Stimulated activated naive B cell treated with anti-CD40 and anti-IgM and Interleukin-4, amounts not matched to agents 10 μg/mL and 1 μg/mL and 100 μg/mL, for 72 hours (primary cell): ENCODE measurements around the gene FAM107B.

Experiments used
- ATAC-seq, 2 donors: fragments of 150-1000 bp; cut with Tn5 transposase; replicated peaks; 2 replicates each; pipeline ENCODE4 v1.10.0; 2021; ENCODE audit warnings: moderate library complexity in 1 of 2
- DNase-seq: peaks from one replicate; pipeline ENCODE4 v3.0.0; 2021
- H3K27ac Mint-ChIP-seq: one replicate; pipeline ENCODE4 v1.8.0; 2022; ENCODE audit warnings: mild to moderate bottlenecking, mixed read lengths
- H3K27me3 Mint-ChIP-seq, 2 donors: one replicate each; pipeline ENCODE4 v1.8.0; 2022; ENCODE audit warnings: mixed read lengths in 2 of 2
- H3K36me3 Mint-ChIP-seq, 2 donors: one replicate each; pipeline ENCODE4 v1.8.0; 2022; ENCODE audit warnings: mixed read lengths in 2 of 2, mild to moderate bottlenecking in 1 of 2
- H3K4me1 Mint-ChIP-seq, 2 donors: one replicate each; pipeline ENCODE4 v1.8.0; 2022; ENCODE audit warnings: mixed read lengths in 2 of 2, mild to moderate bottlenecking in 1 of 2
- H3K4me3 Mint-ChIP-seq, 2 donors: one replicate each; pipeline ENCODE4 v1.8.0; 2022; ENCODE audit warnings: mild to moderate bottlenecking in 2 of 2, mixed read lengths in 2 of 2, moderate library complexity in 1 of 2
- H3K9me3 Mint-ChIP-seq, 2 donors: one replicate each; pipeline ENCODE4 v1.8.0; 2022; ENCODE audit warnings: mixed read lengths in 2 of 2, mild to moderate bottlenecking in 1 of 2

Gene FAM107B

DNA sequence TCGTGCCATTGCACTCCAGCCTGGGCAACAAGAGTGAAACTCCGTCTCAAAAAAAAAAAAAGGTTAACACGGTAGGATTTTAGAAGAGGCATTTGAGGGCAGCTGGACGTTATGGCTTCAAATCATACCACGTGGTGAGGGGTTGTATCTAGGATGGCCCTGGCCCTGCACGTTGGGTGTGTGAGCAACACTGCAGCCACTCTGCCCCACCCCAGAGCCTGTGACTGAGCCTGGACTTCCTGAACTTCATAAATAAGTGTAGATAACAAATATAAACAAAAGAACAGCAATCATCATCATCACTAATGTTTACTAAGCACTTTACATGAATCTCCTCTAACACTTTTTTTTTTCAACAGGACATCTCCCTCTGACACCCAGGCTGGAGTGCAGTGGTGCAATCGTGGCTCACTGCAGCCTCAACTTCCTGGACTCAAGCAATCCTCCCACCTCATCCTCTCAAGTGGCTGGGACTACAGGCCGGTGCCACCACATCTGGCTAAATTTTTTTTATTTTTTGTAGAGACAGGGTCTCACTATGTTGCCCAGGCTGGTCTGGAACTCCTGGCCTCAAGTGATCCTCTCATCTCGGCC lies 274.4 kb downstream of the FAM107B start:
- peaks cover 4 to 17% of the 10 kb centered on the region in 2 donors for H3K4me1 Mint-ChIP-seq
- H3K36me3 Mint-ChIP-seq: no peaks in the 10 kb centered on the region
- peaks cover 0 to 11% of the 10 kb centered on the region in 2 donors for H3K27me3 Mint-ChIP-seq
- no peaks in the 10 kb centered on the region for H3K9me3 Mint-ChIP-seq
- H3K4me3 Mint-ChIP-seq: no peak overlapping the region
- ATAC-seq (no peak), DNase-seq (no peak)
- H3K27ac Mint-ChIP-seq: no peak overlapping the region

DNA sequence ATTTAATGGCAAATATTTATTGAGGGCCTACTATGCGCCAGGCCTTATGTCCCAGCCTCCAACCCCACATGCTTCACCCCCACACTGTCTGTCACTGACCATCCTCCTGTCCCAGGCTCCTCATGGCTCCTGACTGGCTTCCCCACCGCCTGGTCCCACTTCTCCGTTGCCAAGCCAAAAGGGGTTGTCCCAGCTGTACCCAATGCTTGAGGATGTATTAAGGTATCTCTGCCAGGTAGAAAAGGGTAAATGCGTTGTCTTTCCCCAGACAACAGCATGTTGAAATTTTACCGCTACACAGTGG lies 275.1 kb downstream of the FAM107B start:
- Mint-ChIP-seq H3K9me3 (no peaks in the 10 kb centered on the region), H3K27ac (no peak overlapping the region), H3K27me3 (peaks cover 0 to 11% of the 10 kb centered on the region in 2 donors), H3K36me3 (no peaks in the 10 kb centered on the region), H3K4me1 (peaks cover 4 to 17% of the 10 kb centered on the region in 2 donors), H3K4me3 (no peak overlapping the region)
- no peak for DNase-seq
- no peak for ATAC-seq

DNA sequence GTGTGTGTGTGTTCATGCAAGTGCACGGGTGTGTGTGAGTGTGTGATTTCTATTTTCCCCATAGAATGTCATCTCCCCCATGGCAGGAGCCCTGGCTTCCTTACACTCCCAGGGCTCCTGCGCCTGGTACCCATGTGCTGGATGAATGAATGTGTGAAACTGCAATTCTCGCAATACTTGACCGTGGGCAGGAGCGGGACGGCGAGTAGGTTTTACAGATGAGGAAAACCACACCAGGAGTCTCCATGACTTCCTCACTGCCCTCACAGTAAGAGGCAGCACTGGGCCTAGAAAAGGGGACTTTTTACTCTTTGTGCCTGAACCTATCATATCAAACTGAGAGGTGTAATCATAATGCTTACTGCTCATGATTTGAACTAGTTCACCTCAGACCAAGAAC lies 276.4 kb downstream of the FAM107B start:
- ATAC-seq (no peak), DNase-seq (no peak)
- Mint-ChIP-seq H3K36me3 (no peaks in the 10 kb centered on the region), H3K27ac (no peak overlapping the region), H3K4me1 (peaks cover 4 to 17% of the 10 kb centered on the region in 2 donors), H3K9me3 (no peaks in the 10 kb centered on the region), H3K27me3 (peaks cover 0 to 11% of the 10 kb centered on the region in 2 donors), H3K4me3 (no peak overlapping the region)

DNA sequence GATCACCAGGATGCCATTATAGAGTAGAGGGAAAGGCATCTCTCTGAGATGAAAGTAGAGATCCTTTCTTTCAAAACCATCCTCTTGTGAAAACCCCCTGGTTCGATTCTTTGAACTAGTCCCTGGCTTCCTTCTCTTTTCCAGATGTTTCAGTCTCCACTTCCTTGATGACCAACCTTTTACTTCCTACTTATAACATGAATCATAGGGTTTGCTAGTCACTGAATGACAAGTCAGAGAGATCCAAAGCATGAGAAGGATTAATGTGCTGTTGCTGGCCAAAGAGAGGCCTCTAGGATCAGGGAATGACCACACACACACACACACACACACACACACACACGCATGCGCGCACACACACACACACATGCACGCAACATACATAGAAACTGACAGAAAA lies 282.9 kb downstream of the FAM107B start:
- DNase-seq: no peak

DNA sequence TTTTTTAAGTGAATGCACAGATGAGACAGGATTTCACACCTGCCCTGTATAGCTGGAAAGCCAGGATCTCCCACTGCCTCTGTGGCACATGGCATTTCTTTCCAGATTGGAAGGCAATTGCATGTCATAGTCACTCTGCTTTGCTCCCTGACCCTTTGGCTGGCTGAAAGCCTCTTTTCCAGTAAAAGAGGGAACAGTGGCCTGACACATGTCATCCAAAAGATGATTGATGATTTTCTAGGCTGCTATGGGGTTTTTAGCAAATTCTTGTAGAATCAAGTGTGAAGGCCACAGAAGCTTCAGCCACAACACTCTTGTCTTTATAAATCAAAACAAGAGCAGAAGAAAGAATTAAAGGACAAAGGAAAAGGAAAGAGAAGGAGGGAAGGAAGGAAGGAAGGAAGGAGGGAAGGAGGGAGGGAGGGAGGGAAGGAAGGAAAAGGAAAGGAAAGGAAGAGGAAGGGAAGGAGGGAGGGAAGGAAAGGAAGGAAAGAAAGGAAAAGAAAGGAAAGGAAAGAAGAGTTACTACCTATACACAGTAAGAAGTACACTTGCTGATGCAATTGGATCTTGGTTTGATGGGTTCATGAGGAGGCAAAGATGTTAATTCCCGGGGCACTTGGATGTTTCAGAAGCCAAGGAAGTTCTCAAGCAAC lies 285.0 kb downstream of the FAM107B start:
- no peak overlapping the region for H3K27ac Mint-ChIP-seq
- DNase-seq (no peak), ATAC-seq (no peak)
- peaks cover 15 to 19% of the 10 kb centered on the region in 2 donors for H3K27me3 Mint-ChIP-seq
- no peak overlapping the region for H3K4me3 Mint-ChIP-seq
- no peaks in the 10 kb centered on the region for H3K9me3 Mint-ChIP-seq
- H3K4me1 Mint-ChIP-seq: peaks cover 0 to 2% of the 10 kb centered on the region in 2 donors
- no peaks in the 10 kb centered on the region for H3K36me3 Mint-ChIP-seq

More for the DNA sequence above, 282.9 kb downstream of the FAM107B start:
- Mint-ChIP-seq H3K27ac (no peak overlapping the region), H3K4me1 (peaks cover 0 to 2% of the 10 kb centered on the region in 2 donors), H3K9me3 (no peaks in the 10 kb centered on the region), H3K36me3 (no peaks in the 10 kb centered on the region), H3K27me3 (peaks cover 1 to 5% of the 10 kb centered on the region in 2 donors), H3K4me3 (no peak overlapping the region)
- no peak for ATAC-seq

DNA sequence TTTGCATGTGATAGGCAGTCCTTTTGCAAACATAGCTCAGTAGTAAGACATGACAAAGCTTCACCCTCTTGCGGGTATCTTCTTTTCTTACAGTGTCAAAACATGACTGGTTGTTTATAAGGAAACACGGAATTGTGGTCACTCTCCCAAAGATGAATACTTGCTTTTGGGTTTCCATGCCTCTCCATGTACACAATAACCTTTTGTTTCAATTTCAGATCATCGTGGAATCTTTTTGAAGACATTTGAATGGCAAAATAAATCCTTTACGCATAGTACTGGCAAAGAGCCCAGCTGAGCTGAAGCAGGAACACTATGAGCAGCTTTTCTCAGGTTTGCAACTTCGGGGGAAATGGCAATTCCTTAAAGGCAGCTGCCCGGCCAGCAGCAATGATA lies 287.2 kb downstream of the FAM107B start:
- Mint-ChIP-seq H3K4me3 (no peak overlapping the region), H3K4me1 (peaks cover 0 to 2% of the 10 kb centered on the region in 2 donors), H3K36me3 (peaks cover 2 to 4% of the 10 kb centered on the region in 2 donors), H3K27me3 (peaks cover 27 to 32% of the 10 kb centered on the region in 2 donors), H3K27ac (no peak overlapping the region), H3K9me3 (peaks cover 3 to 7% of the 10 kb centered on the region in 2 donors)
- no peak for DNase-seq
- no peak for ATAC-seq

DNA sequence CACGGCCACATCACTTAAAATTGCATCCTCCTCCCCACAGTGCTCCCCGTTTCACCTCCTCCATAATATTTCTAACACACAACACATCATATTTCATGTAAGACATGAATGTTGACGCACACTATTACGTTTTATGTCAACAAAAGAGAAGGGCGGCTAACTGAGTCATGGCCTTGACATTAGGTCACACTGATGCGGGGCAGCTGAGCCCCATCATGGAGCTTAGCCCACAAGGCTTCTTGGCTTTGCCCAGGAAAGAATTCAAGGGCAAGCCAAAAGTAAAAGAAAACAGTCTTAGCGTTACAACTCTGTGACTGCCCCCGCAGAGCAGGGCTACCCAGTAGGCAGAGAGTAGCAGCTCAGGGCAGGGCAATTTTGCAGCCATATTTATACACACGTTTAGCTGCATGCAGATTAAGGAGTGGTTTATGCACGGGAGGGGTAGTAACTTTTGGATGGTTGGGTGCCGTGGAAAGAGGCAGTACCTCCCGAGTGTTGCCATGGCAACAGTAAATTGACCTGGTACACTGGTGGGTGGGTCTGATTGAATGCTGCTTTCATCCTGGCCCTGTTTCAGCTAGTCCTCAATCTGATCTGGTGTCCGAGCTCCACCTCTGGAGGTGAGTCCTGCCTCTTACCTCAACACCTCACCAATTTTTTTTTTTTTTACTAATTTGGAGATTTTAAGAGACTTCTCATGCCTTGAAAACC lies 287.8 kb downstream of the FAM107B start:
- H3K27me3 Mint-ChIP-seq: peaks cover 27 to 32% of the 10 kb centered on the region in 2 donors
- no peak for ATAC-seq

DNA sequence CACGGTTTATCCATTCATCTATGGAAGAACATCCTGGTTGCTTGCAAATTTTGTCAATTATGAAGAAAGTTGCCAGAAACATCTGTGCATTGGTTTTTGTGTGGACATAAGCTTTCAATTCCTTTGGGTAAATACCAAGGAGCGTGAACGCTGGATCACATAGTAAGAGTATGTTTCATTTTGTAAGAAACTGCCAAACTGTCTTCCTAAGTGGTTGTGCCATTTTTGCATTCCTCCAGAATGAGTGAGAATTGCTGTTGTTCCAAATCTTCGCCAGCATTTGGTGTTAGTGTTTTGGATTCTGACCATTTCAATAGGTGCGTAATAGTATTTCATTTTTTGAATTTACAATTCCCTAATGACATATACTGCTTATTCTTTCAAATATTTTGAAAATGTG lies 288.7 kb downstream of the FAM107B start:
- H3K4me3 Mint-ChIP-seq: no peak overlapping the region
- peaks cover 3 to 7% of the 10 kb centered on the region in 2 donors for H3K9me3 Mint-ChIP-seq
- DNase-seq (no peak), ATAC-seq (no peak)
- peaks cover 31 to 38% of the 10 kb centered on the region in 2 donors for H3K27me3 Mint-ChIP-seq
- H3K4me1 Mint-ChIP-seq: peaks cover 0 to under 1% of the 10 kb centered on the region in 2 donors
- H3K36me3 Mint-ChIP-seq: peaks cover 2 to 4% of the 10 kb centered on the region in 2 donors
- no peak overlapping the region for H3K27ac Mint-ChIP-seq

More for the DNA sequence above, 287.8 kb downstream of the FAM107B start:
- Mint-ChIP-seq H3K27ac (no peak overlapping the region), H3K4me3 (no peak overlapping the region), H3K36me3 (peaks cover 2 to 4% of the 10 kb centered on the region in 2 donors), H3K9me3 (peaks cover 3 to 7% of the 10 kb centered on the region in 2 donors), H3K4me1 (peaks cover 0 to 2% of the 10 kb centered on the region in 2 donors)
- no peak for DNase-seq

DNA sequence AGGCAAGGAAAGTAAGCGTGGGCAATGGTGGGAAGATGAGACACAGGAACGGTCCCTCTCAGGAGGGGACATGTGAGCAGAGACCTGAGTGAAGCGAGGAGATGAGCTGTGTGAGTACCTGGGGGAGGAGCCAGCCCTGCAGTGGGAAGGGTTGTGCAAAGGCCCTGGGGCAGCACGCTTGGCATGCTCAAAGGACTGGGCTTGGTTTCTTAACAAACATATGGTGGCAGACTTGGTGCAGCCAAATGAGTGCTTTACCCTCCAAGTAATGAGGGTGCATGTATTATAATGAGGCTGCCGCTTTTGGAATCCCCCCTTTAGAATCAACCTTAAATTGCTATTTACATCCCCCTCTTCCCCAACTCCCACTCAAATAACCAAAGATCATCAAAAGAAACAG lies 291.3 kb downstream of the FAM107B start:
- Mint-ChIP-seq H3K9me3 (peaks cover 3 to 7% of the 10 kb centered on the region in 2 donors), H3K27ac (no peak overlapping the region), H3K27me3 (peaks cover 27 to 38% of the 10 kb centered on the region in 2 donors), H3K4me1 (no peaks in the 10 kb centered on the region), H3K36me3 (peaks cover 2 to 4% of the 10 kb centered on the region in 2 donors), H3K4me3 (no peak overlapping the region)
- DNase-seq: no peak
- no peak for ATAC-seq

DNA sequence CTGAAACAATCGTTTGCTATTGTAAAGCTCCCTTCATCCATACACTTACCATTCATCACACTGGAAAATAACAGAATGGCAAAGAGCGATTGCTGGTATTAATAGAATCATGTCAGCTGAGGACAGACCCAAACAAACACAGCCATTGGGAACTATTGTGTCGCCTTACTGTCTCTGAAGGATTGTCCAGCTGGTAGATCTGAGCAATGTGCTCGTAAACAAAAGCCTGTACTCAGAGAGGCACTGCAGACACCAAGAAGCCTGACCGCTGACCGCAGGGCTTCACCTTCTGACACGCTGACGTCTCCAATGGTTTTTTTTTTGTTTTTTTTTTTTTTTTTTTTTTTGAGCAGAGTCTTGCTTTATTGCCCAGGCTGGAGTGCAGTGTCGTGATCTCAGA lies 292.9 kb downstream of the FAM107B start:
- peaks cover 25 to 41% of the 10 kb centered on the region in 2 donors for H3K27me3 Mint-ChIP-seq
- no peaks in the 10 kb centered on the region for H3K4me1 Mint-ChIP-seq
- DNase-seq: no peak
- no peak overlapping the region for H3K4me3 Mint-ChIP-seq
- peaks cover 3 to 7% of the 10 kb centered on the region in 2 donors for H3K9me3 Mint-ChIP-seq
- ATAC-seq: no peak
- no peak overlapping the region for H3K27ac Mint-ChIP-seq
- peaks cover 2 to 4% of the 10 kb centered on the region in 2 donors for H3K36me3 Mint-ChIP-seq

DNA sequence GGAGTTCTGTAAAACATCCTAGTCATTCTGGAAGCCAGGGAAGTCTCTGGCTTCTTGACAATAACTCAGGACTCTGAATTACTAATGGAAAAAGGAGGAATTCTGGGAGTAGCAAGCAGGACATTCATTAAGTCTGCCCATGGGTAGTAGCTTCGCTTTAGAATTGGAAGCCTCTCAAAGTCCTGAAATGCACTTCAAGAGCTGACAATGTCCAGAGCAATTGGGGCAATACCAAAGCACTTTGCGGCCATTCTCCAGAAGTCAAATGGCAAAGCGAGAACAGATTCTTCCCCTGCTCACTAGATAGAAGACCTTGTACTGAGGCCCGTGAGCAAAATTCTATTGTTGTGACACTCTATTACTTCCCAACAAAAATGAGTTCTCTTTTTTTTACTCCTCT lies 293.7 kb downstream of the FAM107B start:
- no peak for ATAC-seq

DNA sequence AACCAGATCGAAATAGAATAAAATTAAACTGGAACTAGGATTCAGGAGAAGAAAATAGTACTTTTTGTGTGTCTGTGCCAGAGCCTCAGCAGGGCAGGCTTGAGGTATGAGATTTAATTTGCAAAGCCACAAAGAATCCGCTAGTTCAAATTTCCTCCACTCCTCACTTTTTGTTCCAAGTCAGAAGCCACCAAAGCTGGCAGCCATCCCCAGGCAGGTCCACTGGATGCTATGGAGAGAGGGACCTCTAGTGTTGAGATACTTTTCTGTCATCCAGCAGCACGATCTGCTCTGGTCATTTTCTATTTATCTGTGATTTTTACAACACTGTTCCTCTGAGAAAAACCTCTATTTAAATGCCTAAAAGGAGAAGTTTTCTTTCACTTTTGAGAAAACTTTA lies 296.1 kb downstream of the FAM107B start:
- Mint-ChIP-seq H3K4me1 (no peaks in the 10 kb centered on the region), H3K9me3 (peaks cover 1 to 4% of the 10 kb centered on the region in 2 donors), H3K27ac (no peak overlapping the region), H3K36me3 (peaks cover 1 to 2% of the 10 kb centered on the region in 2 donors), H3K27me3 (peaks cover 22 to 24% of the 10 kb centered on the region in 2 donors), H3K4me3 (no peak overlapping the region)
- DNase-seq (no peak), ATAC-seq (peak; percentile 60 to 67)

More for the DNA sequence above, 293.7 kb downstream of the FAM107B start:
- H3K4me3 Mint-ChIP-seq: no peak overlapping the region
- peaks cover 22 to 36% of the 10 kb centered on the region in 2 donors for H3K27me3 Mint-ChIP-seq
- H3K36me3 Mint-ChIP-seq: peaks cover 2 to 4% of the 10 kb centered on the region in 2 donors
- H3K4me1 Mint-ChIP-seq: no peaks in the 10 kb centered on the region
- H3K9me3 Mint-ChIP-seq: peaks cover 3 to 7% of the 10 kb centered on the region in 2 donors
- DNase-seq: no peak
- H3K27ac Mint-ChIP-seq: no peak overlapping the region

DNA sequence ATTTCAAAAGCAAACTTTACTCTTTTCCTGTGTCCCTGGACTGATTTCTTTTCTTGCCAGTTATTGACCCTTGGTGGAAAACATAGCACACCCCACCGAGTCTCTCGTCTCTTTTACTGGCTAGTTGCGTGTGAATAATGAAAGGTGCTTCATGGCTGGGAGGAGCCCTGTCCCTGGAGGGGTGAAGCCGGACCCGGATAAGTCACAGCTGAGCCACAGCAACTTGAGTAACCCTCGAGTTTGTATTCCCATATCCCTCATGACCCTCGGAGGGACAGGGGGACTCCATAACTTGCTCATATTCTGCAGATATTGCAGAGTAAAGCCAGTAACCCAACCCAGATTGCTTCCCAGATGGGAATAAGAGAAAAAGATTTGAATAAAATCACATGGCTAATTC lies 296.5 kb downstream of the FAM107B start:
- DNase-seq: no peak
- no peak for ATAC-seq
- Mint-ChIP-seq H3K36me3 (no peaks in the 10 kb centered on the region), H3K27me3 (peaks cover 18 to 21% of the 10 kb centered on the region in 2 donors), H3K9me3 (peaks cover 0 to under 1% of the 10 kb centered on the region in 2 donors), H3K4me3 (no peak overlapping the region), H3K4me1 (no peaks in the 10 kb centered on the region), H3K27ac (no peak overlapping the region)

DNA sequence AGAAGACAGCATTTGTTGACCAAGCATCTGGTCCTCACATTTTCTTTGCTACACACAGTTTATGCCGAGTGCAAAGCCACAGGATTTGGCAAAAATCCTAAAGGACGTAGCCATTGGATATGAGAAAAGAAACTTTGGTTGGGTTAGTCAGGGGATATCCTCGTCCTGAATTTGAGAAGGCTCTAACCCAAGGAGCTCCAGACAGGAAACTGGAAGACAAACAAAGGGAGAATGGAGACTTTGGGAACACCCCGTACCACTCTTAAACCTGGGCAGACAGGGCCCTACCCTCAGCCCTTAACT lies 297.3 kb downstream of the FAM107B start:
- peaks cover 23 to 29% of the 10 kb centered on the region in 2 donors for H3K27me3 Mint-ChIP-seq
- no peak for ATAC-seq

More for the DNA sequence above, 297.3 kb downstream of the FAM107B start:
- H3K36me3 Mint-ChIP-seq: no peaks in the 10 kb centered on the region
- H3K4me3 Mint-ChIP-seq: no peak overlapping the region
- H3K9me3 Mint-ChIP-seq: no peaks in the 10 kb centered on the region
- no peak for DNase-seq
- H3K4me1 Mint-ChIP-seq: no peaks in the 10 kb centered on the region
- no peak overlapping the region for H3K27ac Mint-ChIP-seq
